Endothelial cell of umbilical vein (primary cell): Measurements from ENCODE around the gene ERGIC2. TPM values are rescaled to one million over a fixed set of nuclear protein-coding genes. Genes with fewer than 3 reads are reported as not detected.

Source experiments
- BruUV-seq: library from RNA; stranded (reverse); fragments of 400-500 nt; replicated peaks from 2 replicates; lab custom pipeline; 2021; lab: Mats Ljungman, UMichigan
- CTCF ChIA-PET: fragments of 300-600, 350-600 bp; sonication (Branson Sonifier 250); formaldehyde crosslinking; loops from one replicate; lab custom pipeline; 2021; ENCODE audit warnings: antibody characterized with exemption, inconsistent platforms; lab: Charles Lee
- POLR2A ChIA-PET: fragments of 300-600, 350-600 bp; sonication (Branson Sonifier 250); formaldehyde crosslinking; loops from one replicate; lab custom pipeline; 2021; ENCODE audit warnings: antibody characterized with exemption, inconsistent platforms; lab: Charles Lee
- DNase-seq: peaks from one replicate; pipeline ENCODE4 v3.0.0-alpha.2; 2011; ENCODE audit warnings: low read depth, low spot score
- FAIRE-seq: peaks from 2 replicates; lab custom pipeline; 2011; peaks lifted over from hg19 to GRCh38; lab: Jason Lieb, UNC
- H2AFZ ChIP-seq: 2 replicates; pipeline ENCODE4 v1.6.0; 2012; ENCODE audit warnings: low read depth, low read length, control low read depth, inconsistent platforms
- H3K27ac ChIP-seq: 2 replicates; pipeline ENCODE4 v1.5.1; 2011; ENCODE audit warnings: low read depth, mild to moderate bottlenecking, control low read depth, low read length, moderate library complexity; ENCODE audit not compliant: insufficient read depth
- H3K27me3 ChIP-seq, 2 experiments: 2 replicates each; pipeline versions ENCODE4 v1.6.0 to v1.6.1; 2011; ENCODE audit warnings: low read length in 2 of 2, mixed read lengths in 1 of 2; ENCODE audit not compliant: control insufficient read depth in 2 of 2, insufficient read depth in 2 of 2
- H3K36me3 ChIP-seq, 2 experiments: 2 replicates in 1 of 2; 3 replicates in 1 of 2; pipeline ENCODE4 v1.5.1; 2011; ENCODE audit warnings: low read length in 2 of 2, mild to moderate bottlenecking in 1 of 2, moderate library complexity in 1 of 2; ENCODE audit not compliant: control insufficient read depth in 2 of 2, insufficient read depth in 2 of 2; ENCODE audit errors: extremely low read depth in 1 of 2
- H3K4me1 ChIP-seq: 3 replicates; pipeline ENCODE4 v1.5.1; 2011; ENCODE audit warnings: mild to moderate bottlenecking, low read length; ENCODE audit not compliant: control insufficient read depth, insufficient read depth; ENCODE audit errors: extremely low read depth
- H3K4me2 ChIP-seq: 2 replicates; pipeline ENCODE4 v1.6.1; 2011; ENCODE audit warnings: low read length, control low read depth, mixed read lengths; ENCODE audit not compliant: insufficient read depth
- H3K4me3 ChIP-seq, 3 experiments: fragments of 200-600 bp in 1 of 3; sonication (generic), shearing (Covaris generic) in 1 of 3; replicated peaks in 1 of 3; 2 replicates each; pipeline ENCODE4 v1.5.1; 2011 to 2016; ENCODE audit warnings: control low read depth in 3 of 3, low read length in 3 of 3, mild to moderate bottlenecking in 2 of 3, inconsistent platforms in 1 of 3, low read depth in 1 of 3, moderate library complexity in 1 of 3; ENCODE audit not compliant: insufficient read depth in 1 of 3
- H3K79me2 ChIP-seq: 2 replicates; pipeline ENCODE4 v1.6.0; 2012; ENCODE audit warnings: low read length, inconsistent platforms; ENCODE audit not compliant: control insufficient read depth, insufficient read depth
- H3K9ac ChIP-seq: replicated peaks from 2 replicates; pipeline ENCODE3; 2011; ENCODE audit warnings: low read length, control low read depth; ENCODE audit not compliant: insufficient read depth; ENCODE audit errors: extremely low read depth
- H3K9me1 ChIP-seq: replicated peaks from 3 replicates; pipeline ENCODE4 v1.6.0; 2011; ENCODE audit warnings: mild to moderate bottlenecking, low read length; ENCODE audit not compliant: control insufficient read depth, insufficient read depth; ENCODE audit errors: extremely low read depth
- H3K9me3 ChIP-seq: replicated peaks from 2 replicates; pipeline ENCODE4 v1.5.1; 2012; ENCODE audit warnings: low read length, inconsistent platforms; ENCODE audit not compliant: control insufficient read depth, insufficient read depth
- H4K20me1 ChIP-seq: replicated peaks from 2 replicates; pipeline ENCODE3; 2011; ENCODE audit warnings: mild to moderate bottlenecking, low read length; ENCODE audit not compliant: control insufficient read depth, insufficient read depth; ENCODE audit errors: extremely low read depth
- CTCF ChIP-seq, 2 donors: IDR thresholded peaks; 1 replicate in 1 of 2; 2 replicates in 1 of 2; pipeline ENCODE4 v1.5.1; 2011; ENCODE audit warnings: low read length in 2 of 2, mild to moderate bottlenecking in 2 of 2, moderate library complexity in 2 of 2, control low read depth in 1 of 2, inconsistent platforms in 1 of 2, low read depth in 1 of 2; ENCODE audit not compliant: insufficient read depth in 1 of 2; ENCODE audit errors: extremely low read depth in 1 of 2
- EZH2 ChIP-seq: IDR thresholded peaks from 2 replicates; pipeline ENCODE4 v1.6.1; 2012; ENCODE audit warnings: borderline replicate concordance, low read depth, mild to moderate bottlenecking, moderate library complexity, low read length, inconsistent platforms; ENCODE audit not compliant: severe bottlenecking
- FOS ChIP-seq: IDR thresholded peaks from 2 replicates; pipeline ENCODE4 v1.6.1; 2011; ENCODE audit warnings: mild to moderate bottlenecking, low read length, moderate library complexity, borderline replicate concordance; ENCODE audit not compliant: insufficient read depth
- GATA2 ChIP-seq: IDR thresholded peaks from 2 replicates; pipeline ENCODE4 v1.7.0; 2011; ENCODE audit warnings: low read depth, mild to moderate bottlenecking, moderate library complexity, mixed read lengths, low read length; ENCODE audit not compliant: insufficient read length, insufficient read depth
- JUN ChIP-seq: IDR thresholded peaks from 2 replicates; pipeline ENCODE4 v1.6.1; 2011; ENCODE audit warnings: borderline replicate concordance, low read depth; ENCODE audit not compliant: insufficient read length, insufficient read depth
- MAX ChIP-seq: IDR thresholded peaks from 2 replicates; pipeline ENCODE4 v1.6.1; 2011; ENCODE audit not compliant: insufficient read depth, insufficient read length
- MYC ChIP-seq: IDR thresholded peaks from one replicate; pipeline ENCODE4 v1.6.1; 2011; ENCODE audit warnings: mild to moderate bottlenecking, low read depth, low read length
- POLR2A ChIP-seq: IDR thresholded peaks from 2 replicates; pipeline ENCODE4 v1.6.1; 2012; ENCODE audit warnings: low read depth, mild to moderate bottlenecking, control low read depth, low read length
- POLR2AphosphoS5 ChIP-seq: IDR thresholded peaks from 2 replicates; pipeline ENCODE4 v1.6.1; 2012; ENCODE audit warnings: low read depth, mild to moderate bottlenecking, control low read depth, low read length, moderate library complexity; ENCODE audit not compliant: insufficient read depth
- dilution Hi-C: fragments of 300-500 bp; cut with MboI; formaldehyde crosslinking; loops from one replicate; pipeline ENCODE4 v1.15.0; 2019; ENCODE audit warnings: low sequenced_read_pairs; ENCODE audit not compliant: extremely low pct_ligation_motif_present
- intact Hi-C: fragments of 100-400 bp; cut with micrococcal nuclease; formaldehyde crosslinking; loops from one replicate; pipeline ENCODE4 v1.10.0; 2022
- polyA plus RNA-seq, 4 experiments: library from polyadenylated mRNA; depleted of rRNA in 3 of 4; stranded (reverse) in 3 of 4; unstranded in 1 of 4; fragments of >200 nt; gene quantifications; 2 replicates each; pipeline versions ENCODE4 v1.2.1 to v1.2.3, GENCODE V29; 2011 to 2012; ENCODE audit warnings: missing spikeins in 1 of 4
- total RNA-seq: library from RNA; stranded (reverse); gene quantifications from 2 replicates; pipeline ENCODE4 v1.2.3, GENCODE V29; 2021

ERGIC2 gene
- total and polyA plus RNA-seq, 2 donors (not counting 3 experiments of a cell fraction or from before 2014, with no cell fraction given) = 20.3 to 60.6 TPM

GRCh38 chr12:29350080-29350479, 30.9 kb downstream of the ERGIC2 start:
- no peak for FAIRE-seq

More at GRCh38 chr12:29350080-29350479, 30.9 kb downstream of the ERGIC2 start:
- DNase-seq = peak; percentile 10
- Histone ChIP-seq H4K20me1 (no peaks in the 10 kb centered on the region), H3K4me3 (no peak overlapping the region), H3K79me2 (no peaks in the 10 kb centered on the region), H3K4me2 (no peak overlapping the region), H2AFZ (no peak overlapping the region), H3K4me1 (no peaks in the 10 kb centered on the region), H3K9me1 (no peaks in the 10 kb centered on the region), H3K9me3 (no peaks in the 10 kb centered on the region), H3K36me3 (peaks cover 0 to 6% of the 10 kb centered on the region in 2 experiments), H3K27me3 (no peaks in the 10 kb centered on the region), H3K9ac (no peak overlapping the region), H3K27ac (no peak overlapping the region)
- TF ChIP-seq POLR2A (no peak), GATA2 (no peak), EZH2 (no peak), POLR2AphosphoS5 (no peak), MYC (no peak), FOS (no peak), CTCF (IDR thresholded peaks at IDR 0.05; ENCODE audit: extremely low read depth in 1 of 2, insufficient read depth in 1 of 2, low read depth in 1 of 2, low read length in 2 of 2) (no peak), JUN (no peak), MAX (no peak)
- ChIA-PET POLR2A (no interaction called here), CTCF (no interaction called here)
- dilution Hi-C loops (no loop called here), intact Hi-C loops (no loop called here)
- BruUV-seq = no TSS peak
